OCI-LY1 (cell line): ENCODE data around the gene ADAMTS6.

Experiments
- EZH2 ChIP-seq: fragments of 200-600 bp; sonication (generic), shearing (Covaris generic); IDR thresholded peaks from 2 replicates; pipeline ENCODE4 v1.8.0; 2017; ENCODE audit warnings: borderline replicate concordance, mixed run types, mild to moderate bottlenecking, antibody characterized with exemption, low read length, moderate library complexity, mixed read lengths
- TF ChIP-seq, protein P1 (sequence below): fragments of 200-600 bp; sonication (generic), shearing (Covaris generic); IDR thresholded peaks from 2 replicates; pipeline ENCODE4 v1.5.1; 2017; ENCODE audit warnings: mild to moderate bottlenecking, antibody characterized with exemption, low read length, moderate library complexity, mixed read lengths

DNA sequence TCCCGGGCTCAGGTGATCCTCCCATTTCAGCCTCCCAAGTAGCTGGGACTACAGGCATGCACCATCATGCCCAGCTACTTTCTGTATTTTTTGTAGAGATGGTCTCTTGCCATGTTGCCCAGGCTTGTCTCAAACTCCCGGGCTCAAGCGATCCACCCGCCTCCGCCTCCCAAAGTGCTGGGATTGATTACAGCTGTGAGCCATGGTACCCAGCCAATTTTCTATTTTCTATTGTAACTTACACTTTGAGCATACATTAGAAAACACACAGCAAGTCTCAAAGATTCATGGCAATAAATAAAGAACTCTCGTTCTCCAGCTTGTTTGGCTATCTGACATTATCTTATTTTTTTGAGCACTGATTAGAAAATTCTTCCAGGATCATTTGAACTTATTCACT is 228.7 kb downstream of the ADAMTS6 start:
- TF ChIP-seq, protein P1, sequence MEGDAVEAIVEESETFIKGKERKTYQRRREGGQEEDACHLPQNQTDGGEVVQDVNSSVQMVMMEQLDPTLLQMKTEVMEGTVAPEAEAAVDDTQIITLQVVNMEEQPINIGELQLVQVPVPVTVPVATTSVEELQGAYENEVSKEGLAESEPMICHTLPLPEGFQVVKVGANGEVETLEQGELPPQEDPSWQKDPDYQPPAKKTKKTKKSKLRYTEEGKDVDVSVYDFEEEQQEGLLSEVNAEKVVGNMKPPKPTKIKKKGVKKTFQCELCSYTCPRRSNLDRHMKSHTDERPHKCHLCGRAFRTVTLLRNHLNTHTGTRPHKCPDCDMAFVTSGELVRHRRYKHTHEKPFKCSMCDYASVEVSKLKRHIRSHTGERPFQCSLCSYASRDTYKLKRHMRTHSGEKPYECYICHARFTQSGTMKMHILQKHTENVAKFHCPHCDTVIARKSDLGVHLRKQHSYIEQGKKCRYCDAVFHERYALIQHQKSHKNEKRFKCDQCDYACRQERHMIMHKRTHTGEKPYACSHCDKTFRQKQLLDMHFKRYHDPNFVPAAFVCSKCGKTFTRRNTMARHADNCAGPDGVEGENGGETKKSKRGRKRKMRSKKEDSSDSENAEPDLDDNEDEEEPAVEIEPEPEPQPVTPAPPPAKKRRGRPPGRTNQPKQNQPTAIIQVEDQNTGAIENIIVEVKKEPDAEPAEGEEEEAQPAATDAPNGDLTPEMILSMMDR, result no peak
- no peak for TF ChIP-seq EZH2
